NCI-H2171 treated with DMSO at 0.1 percent for 48 hours (cell line): Measurements from ENCODE around the gene RECQL.
A peak's percentile ranks its signal among the peaks of the same experiment; 100 is the strongest.

Source experiments
- DNase-seq: peaks from one replicate; lab custom pipeline; 2025; lab: John Stamatoyannopoulos, UW

The RECQL gene, protein sequence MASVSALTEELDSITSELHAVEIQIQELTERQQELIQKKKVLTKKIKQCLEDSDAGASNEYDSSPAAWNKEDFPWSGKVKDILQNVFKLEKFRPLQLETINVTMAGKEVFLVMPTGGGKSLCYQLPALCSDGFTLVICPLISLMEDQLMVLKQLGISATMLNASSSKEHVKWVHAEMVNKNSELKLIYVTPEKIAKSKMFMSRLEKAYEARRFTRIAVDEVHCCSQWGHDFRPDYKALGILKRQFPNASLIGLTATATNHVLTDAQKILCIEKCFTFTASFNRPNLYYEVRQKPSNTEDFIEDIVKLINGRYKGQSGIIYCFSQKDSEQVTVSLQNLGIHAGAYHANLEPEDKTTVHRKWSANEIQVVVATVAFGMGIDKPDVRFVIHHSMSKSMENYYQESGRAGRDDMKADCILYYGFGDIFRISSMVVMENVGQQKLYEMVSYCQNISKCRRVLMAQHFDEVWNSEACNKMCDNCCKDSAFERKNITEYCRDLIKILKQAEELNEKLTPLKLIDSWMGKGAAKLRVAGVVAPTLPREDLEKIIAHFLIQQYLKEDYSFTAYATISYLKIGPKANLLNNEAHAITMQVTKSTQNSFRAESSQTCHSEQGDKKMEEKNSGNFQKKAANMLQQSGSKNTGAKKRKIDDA

DNA sequence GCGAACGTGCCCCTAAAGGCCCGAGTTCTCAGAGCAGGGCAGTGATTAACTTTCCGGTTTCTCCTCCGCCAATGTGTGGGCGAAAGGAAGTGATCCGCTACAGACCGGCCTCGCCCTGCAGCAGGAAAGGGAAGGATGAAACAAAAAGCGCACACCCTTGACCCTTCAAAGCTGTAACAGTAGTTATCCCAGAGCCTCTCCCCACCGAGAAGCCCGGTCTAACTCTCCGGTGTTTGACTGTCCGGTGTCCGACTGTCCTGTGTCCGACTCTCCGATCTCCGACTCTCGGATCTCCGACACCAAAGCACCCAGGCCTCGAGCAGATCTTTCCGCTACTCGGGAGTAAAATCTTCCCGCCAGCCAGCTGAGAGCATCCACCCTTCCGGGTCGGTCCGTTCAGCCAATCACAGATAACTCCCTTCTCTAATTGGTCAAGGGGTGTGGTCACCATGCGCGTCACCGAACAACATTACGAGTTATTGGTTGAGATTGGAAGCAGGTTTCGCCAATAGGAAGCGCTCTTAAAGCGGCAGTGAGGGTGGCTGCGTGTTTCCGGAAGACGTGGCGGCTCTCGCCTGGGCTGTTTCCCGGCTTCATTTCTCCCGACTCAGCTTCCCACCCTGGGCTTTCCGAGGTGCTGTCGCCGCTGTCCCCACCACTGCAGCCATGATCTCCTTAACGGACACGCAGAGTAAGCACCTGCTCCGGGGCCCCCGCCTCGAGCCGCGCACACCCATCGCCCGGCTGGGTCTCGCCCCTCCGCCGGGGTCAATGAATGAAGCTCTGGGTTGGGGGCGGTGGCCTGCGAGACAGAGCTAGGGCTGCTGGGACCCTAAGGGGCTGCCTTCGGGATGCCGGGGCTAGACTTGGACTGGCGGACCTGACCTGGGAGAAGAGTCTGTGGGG is at the start of gene RECQL, which contains the start of gene GOLT1B:
Gene RECQL (minus strand): TSS at position 378 of the 906 bp plus-strand sequence. CDS start 2,065 bp downstream, outside the sequence.
Gene GOLT1B (plus strand): TSS at position 532 of the 906 bp plus-strand sequence. CDS start 135 bp downstream, at position 667.
- peak; percentile 100 for DNase-seq

DNA sequence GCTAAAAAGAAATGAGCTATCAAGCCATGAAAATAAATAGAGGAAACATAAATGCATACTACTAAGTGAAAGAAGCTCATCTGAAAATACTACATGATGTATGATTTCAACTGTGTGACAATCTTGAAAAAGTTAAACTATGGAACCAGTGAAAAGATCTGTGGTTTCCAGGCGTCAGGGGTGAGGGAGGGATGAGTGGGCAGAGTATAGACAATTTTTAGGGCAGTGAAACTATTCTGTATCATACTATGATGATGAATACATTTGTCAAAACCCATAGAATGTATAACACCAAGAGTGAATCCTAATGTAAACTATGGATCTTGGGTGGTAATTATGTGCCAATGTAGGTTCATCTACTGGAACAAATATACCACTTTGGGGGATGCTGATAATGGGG is 46.0 kb upstream of the RECQL start:
- no peak for DNase-seq

DNA sequence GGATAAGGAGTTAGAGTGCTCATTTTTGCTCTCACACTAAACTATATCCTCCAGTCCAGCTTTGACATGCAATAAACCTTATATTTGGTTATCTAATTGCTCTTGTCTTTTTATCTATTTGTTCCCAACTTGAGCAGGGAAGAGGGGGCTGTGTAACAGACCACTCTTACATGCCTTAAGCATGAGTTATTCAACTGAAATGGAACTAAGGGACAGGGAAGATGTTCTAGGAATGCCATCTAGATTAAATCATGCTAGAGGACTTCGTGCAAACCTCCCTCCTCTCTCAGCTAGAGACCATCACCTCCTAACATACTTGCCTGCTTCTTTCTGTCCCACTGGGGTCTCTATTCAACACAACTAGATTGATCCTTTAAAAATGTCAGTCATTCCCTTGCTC is 45.3 kb upstream of the RECQL start:
- no peak for DNase-seq

DNA sequence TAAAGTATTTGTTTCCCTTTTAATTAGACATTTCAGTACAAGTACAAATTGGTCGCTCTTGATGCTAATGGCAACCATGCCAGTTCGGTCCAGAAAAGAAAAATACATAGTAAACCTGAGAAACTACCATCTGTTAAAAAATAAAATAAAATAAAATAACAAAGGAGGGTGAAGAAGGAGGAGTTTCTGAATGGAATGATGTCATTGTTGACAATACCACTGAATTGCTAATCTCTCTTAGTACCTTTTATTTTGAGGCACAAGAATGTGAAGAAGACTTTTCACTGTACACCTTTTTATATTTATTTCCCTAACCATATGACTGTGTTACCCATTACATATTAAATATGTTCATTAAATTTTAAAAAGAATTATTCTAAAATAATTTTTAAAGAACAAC is 44.1 kb upstream of the RECQL start:
- no peak for DNase-seq

DNA sequence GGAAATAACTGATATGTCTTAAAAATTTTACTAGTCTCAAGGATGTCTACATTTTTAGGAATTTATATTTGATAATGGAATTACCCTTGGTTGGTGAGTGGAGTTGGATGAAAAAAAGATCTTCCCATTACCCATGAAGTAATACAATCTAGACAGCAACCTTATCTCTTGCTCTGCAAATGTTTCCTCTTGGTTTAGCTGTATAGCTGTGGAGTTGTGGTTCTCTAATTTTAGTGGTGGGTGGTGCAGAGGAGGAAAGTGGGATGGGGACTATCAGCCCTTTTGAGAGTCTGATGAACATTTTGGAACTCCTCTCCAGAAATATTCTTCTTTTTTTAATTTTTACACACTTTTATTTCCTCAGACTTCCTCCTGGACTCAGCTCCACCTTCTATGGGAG is 41.7 kb upstream of the RECQL start:
- no peak for DNase-seq

DNA sequence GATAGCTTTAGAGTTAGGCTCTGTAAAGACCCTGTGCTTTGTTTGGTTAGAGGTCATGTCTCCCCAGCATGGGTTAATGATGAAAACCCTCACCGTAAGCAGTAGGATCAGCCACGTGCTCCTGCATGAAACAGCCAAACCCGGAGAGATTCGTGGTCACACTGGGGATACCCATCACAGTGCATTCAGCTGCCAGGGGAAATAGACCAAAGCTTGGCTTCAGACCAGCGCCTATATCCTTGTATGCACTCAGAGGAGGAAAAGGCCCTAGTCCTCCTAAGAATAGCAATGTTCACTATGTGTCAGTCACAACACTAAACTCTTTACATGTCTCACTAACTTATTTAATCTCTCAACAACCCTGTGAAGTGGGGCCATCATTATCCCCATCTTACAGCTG is 41.0 kb upstream of the RECQL start:
- DNase-seq, result no peak

DNA sequence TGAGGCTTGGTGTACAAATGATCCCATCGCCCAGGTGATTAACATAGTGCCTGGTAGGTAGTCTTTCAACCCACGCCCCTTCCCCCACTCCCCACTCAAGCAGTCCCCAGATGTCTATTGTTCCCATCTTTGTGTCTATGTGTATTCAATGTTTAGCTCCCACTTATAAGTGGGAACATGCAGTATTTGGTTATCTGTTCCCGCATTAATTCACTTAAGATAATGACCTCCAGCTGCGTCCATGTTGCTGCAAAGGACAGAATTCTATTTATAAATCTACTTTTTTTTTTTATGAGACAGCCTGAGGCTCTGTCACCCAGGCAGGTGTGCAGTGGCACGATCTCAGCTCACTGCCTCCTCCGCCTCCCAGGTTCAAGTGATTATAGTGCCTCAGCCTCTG is 40.3 kb upstream of the RECQL start:
- no peak for DNase-seq

DNA sequence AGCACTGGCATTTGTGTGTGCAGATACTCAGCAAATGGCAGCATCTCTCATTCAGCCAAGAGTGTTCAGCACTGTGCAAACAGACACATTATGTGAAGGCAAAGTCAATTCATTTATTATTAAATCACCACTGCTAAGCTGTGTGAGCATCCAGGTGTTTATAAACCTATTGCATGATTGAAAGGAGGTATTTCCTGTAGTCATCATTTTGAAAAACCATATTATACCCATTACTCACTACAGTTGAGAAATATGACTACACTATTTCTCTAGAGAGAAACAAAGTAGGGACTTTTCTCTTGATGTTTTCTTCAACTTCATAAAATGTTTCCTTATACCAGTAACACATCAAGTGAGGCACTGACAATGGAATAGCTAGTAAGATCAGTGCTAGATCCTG is 38.4 kb upstream of the RECQL start:
- DNase-seq, result no peak

DNA sequence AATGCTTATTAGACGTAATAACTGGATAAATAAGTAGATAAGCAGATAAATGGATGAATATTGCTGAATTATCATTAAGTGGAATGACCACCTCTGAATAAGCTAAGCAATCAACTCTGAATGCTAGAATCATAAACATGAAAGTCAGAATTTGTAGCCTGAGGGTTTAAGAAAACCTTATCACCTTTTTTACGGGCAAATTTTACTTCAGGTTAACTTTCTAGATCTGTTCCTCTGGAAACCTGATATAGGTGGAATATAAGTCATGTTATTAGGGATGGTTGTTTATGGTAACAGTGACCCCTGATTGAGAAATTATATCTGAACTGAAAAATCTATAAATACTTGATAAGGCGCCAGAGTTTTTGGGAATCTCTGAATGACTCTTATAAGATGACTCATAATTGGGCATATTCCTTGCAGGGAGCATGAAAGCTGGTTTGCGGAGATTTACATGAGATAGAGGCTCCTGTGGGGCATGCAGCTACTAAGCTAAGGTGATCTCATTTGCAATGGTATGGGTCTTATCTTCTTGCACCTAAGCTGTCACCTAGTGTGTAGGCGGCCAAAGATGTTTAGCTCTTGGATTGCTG is 36.7 kb upstream of the RECQL start:
- DNase-seq, result no peak

DNA sequence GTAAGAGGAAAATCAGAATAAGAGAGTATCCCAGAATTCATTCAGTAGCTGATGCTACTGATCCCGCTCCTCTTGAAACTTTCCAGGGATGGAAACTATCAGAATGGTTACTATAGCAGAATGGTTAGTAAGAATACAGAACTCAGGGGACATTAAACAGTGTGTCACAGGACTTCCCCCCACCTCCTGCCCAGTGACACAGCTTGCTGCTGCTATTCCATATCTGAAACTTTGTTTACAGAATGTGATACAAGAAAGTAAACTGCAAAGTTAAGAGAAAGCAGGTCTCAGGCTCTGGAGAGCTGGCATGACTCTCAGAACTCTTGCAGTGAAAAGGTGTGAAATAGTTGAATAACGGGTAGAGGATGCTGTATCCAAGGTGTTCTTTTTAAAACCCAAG is 28.0 kb upstream of the RECQL start:
- DNase-seq, result no peak

DNA sequence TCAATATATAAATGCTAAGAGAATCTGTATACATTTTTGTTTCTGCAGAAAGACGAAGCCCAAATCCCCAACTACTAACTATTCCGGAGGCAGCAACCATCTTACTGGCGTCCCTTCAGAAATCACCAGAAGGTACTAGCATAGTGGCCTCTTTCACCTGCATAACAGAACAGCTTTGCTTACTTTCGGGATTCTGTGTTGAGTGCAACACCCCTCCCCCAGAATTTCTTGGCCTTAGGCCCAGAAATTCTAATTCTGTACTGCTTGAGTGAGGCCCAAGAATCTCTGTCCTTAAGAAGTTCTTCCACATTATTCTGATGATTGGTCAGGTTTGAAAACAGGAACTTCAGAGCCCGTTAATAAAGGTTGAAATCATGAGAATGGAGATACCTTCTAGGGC is 27.5 kb upstream of the RECQL start:
- peak; percentile 74 for DNase-seq

DNA sequence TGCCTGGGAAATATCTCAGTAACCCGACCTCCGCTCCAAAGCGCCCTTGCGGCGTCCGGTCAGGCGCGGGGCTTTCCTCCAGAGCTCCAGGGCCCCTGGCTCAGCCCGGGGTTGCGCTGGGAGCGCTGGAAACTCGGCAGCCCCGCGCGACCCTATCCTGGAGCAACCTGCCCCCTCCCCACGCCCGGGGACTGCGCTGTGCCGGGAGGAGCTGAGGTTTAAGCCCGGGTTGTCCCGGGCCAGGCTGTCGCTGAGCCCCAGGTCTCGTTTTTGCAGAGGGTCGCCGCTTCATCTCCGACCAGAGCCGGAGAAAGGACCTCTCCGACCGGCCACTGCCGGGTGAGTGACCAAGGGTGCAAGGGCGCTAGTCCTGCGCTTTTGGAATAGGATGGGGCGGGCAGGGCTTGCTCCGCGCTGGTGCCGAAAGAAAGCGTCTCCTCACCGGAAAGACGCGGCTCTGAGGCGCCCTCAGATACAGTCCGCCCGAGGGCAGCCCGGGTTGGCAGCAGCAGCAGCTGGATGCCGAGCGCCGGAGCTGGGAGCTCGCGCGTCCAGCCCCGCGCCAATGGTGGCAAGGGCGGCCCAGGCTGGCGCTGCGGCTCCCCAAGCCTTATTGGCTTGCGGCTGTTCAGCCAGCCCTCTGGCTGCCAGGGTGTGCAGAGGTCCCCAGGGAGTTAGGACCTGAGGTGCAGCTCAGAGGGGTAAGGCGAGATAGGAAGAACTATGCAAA is 26.2 kb upstream of the RECQL start:
- DNase-seq, result peak; percentile 97

DNA sequence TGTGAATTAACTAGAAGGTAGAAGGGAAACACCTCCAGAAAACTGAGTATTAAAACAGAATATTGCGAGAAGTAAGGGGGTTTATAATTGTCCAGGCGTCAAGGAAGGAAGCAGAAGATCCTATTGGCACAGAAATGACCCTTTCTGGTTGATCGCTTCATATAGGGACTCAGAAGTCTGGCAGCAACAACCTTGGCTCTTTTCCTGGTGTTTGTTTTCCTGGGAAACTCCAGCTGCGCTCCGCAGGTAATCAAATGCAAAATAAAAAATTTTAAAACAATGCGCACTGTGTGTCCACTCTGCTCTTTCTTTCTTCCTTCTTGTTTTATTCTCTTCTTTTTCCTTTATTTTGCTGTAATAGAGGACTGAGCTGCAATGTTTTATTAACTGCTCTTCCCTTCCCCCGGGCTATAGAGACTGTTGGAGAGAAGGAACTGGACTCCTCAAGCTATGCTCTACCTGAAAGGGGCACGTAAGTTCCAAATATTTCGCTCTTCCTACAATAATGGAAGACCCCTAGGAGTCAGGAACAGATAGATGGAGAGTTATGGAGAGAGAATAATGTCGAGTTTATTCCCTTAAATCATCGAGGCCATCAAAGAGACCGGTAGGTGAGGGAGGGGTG is 25.4 kb upstream of the RECQL start:
- DNase-seq, result peak; percentile 85

DNA sequence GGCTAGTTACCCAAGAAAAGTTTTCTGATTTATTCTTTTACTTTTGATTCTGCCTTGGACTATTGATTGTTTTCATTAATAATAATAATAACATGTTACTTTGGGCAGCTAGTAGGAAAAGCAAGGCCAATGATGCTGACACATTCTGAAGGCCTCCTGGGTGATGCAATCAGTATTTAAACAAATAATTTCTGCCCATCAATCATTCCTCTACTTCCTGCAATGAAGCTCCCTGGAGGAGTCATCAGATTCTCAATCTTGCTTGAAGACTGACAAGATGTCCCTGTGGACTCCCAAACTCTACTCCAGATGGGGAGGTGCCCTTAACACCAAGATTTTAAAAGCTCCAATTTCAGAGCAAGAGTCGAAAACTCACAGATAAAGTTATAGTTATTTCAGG is 24.6 kb upstream of the RECQL start, which contains the start of gene SPX:
Gene SPX (plus strand): TSS at position 244 of the 400 bp plus-strand sequence. CDS start 177 bp downstream, outside the sequence.
- peak; percentile 82 for DNase-seq

DNA sequence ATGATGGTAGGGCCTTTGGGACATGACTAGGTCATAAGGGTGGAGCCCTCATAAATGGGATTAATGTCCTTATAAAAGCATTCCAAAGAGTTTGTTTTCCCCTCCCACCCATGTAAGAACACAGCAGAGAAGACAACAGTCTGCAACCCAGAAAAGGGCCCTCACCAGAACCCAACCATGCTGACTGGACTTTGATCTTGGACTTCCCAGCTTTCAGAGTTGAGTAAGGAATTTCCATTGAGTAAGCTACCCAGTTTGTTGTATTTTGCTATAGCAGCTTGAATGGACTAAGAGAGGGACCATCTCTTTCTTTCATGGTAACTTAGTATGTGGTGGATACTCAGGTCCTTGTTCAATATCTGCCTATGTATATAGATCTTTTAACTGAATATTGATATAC is 21.7 kb upstream of the RECQL start:
- DNase-seq, result no peak

DNA sequence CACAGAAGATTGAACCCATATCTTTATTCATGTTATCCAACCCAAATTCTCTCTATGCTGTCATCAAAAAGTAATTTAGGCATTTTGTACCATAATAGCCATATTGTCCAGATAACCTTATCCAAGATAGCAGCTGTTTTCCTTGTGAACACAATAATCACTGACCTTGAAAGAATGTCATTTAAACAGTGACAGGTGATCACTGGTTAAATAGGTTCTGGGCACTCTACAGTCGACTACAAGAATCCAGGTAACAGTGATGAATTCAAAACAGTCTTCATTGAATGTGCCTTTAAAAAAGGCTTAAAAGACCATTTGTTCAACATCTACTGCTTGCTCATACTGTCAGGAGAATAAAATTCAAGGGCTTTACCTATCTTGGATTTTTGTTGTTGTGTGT is 20.1 kb upstream of the RECQL start:
- no peak for DNase-seq

DNA sequence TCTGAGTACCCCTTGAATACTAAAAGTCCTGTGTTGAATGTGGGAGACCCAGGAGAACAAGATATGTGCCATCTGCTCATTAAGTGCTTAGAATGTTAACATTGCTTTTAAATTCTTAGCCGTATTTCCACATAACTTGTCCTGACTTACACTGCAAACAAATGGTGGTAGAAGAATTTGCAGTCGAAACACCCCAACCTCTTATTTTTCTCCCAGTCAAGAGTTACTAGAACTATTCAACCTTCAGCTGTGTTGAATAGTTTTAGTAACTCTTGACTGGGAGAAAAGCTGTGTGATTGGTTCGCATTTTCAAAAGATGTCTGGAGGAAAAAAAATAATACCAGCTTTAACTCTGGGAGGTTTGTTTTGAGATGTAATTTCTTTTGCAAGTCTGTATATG is 17.0 kb upstream of the RECQL start:
- no peak for DNase-seq

DNA sequence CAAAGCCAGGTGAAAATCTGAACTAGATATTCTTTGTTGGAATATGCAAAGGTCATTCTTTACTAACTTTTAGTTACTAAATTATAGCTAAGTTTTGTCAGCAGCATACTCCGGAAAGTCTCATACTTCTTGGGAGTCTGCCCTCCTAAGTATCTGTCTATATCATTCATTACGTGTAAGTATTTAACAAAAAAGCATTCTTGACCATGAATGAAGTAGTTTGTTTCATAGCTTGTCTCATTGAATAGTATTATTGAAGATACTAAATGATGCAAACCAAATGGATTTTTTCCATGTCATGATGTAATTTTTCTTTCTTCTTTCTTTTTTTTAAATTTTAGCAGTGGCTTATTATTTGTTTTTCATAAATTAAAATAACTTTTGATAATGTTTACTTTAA is 14.8 kb upstream of the RECQL start:
- DNase-seq, result no peak

DNA sequence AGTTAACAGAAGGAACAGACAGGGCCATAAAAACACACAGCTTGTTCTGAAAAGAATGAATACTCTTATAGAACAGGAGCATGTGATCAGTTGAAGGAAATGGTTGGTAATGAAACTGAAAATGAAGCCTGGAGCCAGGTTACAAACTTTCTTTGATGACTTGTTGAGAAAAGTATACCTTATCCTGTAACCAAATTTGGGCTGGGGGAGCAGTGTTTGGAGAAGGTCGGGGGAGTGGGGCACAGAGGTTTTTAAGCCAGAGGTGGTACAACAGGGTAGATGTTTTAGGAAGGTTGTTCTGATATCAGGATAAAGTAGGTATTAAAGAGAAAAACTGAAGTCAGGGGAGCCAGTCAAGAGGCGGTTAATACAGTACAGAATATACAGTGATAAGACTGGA is 8.3 kb upstream of the RECQL start:
- DNase-seq, result no peak

DNA sequence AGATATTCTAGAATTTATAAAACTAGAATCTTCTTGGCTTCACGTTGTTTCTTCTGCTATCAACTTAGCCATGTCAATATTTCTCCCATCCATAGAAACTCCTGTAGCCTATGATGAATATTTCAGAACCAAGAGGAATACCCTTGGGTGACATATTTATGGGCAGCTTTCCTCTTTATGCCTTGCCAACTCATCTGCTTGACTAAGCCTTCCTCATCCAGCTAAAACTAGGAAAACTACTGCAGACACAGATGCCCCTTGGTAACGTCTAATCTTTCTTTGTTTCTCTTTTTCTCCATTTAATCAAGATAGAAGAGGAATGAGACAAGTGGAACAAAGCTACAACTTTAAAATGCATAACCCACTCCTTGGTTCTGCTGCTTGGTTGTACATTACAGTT is 6.4 kb upstream of the RECQL start:
- no peak for DNase-seq

DNA sequence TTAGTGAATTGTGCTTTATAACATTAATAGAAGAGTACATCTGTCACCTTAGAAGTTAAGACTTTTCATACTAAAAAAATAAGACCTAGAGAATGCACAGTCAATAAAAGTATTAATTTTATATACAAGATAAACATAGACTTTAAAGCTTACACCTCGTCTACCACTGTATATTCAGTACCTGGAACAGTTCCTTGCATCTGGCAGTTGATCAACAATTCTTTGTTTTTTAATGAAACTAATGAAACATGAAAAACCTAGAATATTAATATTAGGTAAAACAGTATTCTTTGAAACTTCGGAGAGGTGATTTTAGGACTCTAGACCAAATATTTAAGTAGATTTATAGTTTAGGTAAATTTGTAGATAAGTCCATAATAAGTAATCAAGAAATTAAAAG is 4.5 kb upstream of the RECQL start:
- DNase-seq, result no peak
